Measurements from ENCODE around the gene SDR9C7. TPM values are rescaled to one million over a fixed set of nuclear protein-coding genes. Genes with fewer than 3 reads are reported as not detected.

The SDR9C7 gene
- total RNA-seq, 4 donors from 2014 or later: not detected

DNA sequence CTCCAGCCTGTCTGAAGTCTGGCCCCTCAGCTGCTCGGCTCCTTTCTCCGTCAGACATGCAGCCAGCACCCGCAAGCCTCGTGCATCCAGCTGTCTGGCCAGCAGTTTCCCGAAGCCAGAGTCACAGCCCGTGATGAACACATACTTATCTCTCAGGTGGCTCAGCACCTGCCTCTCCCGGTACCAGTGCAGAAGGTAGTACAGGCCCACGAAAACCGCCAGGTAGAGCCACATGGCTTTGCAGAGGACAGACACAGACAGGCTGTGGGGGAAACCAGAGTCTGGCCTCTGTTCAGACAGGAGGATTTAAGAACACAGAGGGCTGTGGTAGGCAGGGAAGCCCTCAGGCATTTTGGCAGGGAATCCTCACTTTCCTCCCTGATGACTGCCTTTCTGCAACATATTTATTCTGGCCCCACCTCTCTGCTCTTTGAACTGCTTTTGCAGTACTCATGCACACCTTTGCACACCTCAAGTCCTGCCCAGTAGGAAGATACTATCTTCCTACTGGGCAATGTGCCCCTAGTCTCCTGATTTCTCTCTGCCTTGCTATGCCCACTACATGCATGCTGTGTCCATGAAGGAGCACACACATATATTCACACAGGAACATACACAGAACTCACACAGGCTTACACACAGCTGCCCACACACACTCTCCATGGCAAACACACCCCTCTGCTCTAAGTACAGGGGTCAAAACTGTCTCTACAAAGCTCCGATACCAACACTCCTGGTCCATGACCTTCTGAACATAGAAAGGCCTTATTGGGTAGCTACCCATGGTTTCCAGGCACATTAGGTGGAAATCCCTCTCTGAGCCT lies 23.2 kb upstream of the SDR9C7 start, which contains the start of gene RDH16:
TSS of gene RDH16 (minus strand) at position 380 of the 824 bp plus-strand sequence. CDS start at position 234, 146 bp downstream.
- TF ChIP-seq, protein P1, sequence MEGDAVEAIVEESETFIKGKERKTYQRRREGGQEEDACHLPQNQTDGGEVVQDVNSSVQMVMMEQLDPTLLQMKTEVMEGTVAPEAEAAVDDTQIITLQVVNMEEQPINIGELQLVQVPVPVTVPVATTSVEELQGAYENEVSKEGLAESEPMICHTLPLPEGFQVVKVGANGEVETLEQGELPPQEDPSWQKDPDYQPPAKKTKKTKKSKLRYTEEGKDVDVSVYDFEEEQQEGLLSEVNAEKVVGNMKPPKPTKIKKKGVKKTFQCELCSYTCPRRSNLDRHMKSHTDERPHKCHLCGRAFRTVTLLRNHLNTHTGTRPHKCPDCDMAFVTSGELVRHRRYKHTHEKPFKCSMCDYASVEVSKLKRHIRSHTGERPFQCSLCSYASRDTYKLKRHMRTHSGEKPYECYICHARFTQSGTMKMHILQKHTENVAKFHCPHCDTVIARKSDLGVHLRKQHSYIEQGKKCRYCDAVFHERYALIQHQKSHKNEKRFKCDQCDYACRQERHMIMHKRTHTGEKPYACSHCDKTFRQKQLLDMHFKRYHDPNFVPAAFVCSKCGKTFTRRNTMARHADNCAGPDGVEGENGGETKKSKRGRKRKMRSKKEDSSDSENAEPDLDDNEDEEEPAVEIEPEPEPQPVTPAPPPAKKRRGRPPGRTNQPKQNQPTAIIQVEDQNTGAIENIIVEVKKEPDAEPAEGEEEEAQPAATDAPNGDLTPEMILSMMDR (IDR thresholded peaks at IDR 0.05; ENCODE audit: low read depth): no peak

DNA sequence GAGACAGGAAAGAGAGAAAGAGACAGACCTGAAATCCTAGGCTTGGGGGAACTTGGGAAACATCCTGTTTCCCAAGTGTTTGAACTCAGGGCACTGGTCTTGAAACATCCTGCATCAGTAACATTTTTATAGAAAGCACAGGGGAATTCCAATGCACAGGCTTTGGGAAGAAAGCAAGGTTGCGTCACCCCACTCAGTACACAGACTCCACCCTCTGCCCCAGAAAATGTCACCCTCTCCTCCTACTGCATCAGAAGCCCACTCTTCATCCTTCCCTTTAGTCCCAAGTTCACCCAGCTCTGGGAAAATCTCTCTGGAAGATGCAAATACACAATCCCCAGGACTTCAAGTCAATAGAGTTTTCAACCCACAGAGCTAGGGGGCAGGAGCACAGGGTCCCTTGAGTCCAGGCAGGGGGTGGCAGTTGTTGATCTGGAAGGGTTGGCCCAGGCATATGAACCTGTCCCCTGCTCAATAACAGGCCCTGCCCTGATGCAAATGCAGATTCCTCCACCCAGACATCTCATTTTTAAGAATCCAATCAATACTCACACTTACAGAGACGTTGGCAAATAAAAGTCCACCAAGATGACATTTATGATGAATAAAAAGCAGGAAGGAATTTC lies 21.5 kb upstream of the SDR9C7 start:
- TF ChIP-seq, protein P1 (IDR thresholded peaks at IDR 0.05; ENCODE audit: low read depth): no peak

DNA sequence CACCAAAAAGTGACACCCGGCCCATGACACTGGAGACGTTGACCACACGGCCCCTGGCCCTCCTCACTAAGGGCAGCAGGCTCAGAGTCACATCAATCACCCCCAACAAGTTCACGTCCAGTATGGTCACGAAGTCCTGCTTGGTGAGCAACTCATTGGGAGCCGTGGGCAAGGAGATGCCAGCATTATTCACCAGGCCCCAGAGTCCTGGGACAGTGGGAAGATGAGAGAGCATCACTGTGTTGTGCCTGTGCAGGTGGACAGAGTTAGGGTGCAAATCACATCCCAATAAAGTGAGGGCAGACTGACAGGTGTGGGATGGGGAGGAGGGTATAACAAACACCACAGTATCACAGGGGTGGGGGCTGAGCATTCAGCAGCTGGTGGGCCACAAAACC lies 20.7 kb upstream of the SDR9C7 start:
- TF ChIP-seq, protein P1 (IDR thresholded peaks at IDR 0.05; ENCODE audit: low read depth): no peak

DNA sequence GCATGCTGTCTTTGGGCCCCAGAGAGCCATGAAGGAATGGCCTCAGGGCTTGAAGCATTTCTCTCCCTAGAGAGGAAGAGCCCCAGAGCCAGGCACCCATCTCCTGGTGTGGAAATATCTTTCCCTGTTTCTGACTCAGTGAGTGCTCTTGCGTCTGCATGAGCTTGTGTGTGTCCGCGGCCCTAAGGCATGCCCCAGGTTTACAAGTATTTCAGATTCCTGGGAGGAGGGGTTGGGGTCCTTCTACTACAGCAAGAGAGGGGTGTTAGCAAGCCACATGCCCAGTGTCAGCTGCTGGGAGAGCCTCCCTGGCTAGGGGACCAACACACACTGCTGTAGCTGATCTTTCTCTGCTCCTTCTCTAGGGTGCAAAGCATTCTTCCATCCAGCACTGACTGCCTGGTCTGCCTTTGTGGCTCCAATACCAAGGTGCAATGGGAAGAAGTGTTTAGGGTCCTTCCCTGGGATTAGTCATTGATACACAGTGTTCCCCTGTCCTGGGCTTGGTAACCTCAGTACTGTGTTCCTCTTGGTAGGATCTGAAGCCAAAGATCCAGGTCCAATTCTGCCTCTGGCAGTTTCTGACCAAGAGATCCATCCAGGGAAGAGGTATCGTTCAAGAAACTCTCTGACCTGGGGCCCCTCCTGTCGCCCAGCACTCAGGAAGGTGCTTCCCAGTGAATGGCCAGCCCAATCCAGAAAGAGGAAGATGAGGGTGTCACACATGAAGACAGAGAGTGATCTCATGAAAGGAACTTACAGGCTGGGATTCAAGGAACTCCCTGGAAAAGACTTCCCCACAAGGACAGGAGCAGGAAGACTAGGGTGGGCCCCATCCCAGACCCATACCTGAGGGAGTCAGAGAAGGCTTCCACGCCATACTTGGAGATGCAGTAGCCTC lies 20.1 kb upstream of the SDR9C7 start:
- TF ChIP-seq, protein P1 (IDR thresholded peaks at IDR 0.05; ENCODE audit: low read depth): no peak

DNA sequence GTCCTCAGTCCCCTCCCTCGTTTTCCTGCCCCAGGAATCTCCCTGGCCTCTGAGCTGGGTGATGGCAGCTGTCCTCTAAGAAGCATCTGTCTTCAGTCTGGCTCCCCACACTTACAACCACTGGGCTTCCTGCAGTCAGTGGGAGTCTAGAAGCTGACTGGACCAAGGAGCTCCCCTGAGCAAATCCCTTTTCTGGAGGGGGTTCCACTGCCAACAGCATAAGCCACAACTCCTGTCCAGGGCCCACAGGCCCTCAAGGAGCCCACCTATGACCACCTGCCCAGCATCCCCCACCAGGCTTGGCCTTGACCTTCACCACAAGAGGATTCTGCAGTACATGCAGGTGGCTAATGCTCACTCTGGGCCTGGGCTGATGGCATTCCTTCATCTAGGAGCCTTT lies 19.1 kb upstream of the SDR9C7 start:
- TF ChIP-seq, protein P1 (IDR thresholded peaks at IDR 0.05; ENCODE audit: low read depth): no peak

DNA sequence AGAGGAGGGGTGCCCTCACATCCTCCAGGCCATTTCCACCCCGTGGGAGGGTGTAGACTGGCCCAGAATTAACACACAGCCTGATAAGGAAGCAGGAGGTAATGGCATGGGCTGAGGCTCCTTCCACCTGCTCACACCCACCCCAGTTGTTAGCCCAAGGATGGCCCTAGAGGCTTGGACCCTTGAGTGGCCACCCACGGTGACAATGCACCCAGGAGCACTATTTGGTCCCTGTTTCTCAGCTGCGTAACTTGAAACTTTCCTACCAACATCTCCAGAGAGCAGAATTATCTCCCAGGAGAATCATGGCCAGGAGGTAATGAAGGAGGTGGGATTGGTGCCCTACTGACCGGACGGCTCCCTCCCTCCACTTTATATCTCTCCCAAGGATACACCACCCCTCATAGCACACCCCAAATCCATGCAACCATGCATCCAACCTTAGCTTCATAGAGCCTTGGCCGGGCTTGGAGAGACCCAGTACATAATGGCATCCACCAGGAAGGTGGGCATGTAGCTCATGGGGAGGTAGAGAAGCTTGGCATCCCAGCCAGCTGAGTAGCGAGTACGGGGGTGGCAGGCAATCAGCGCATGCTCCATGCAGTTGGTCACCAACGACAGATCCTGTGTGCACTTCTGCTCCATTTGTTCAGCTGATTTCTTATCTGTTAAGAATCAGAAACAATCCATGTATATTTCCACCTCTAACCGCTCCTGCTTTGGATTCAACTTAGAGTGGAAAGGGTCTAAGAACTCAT lies 17.6 kb upstream of the SDR9C7 start:
- TF ChIP-seq, protein P1 (IDR thresholded peaks at IDR 0.05; ENCODE audit: low read depth): no peak

Data from subcutaneous adipose tissue (tissue), 4 donors.